Cardiac septum (tissue), 1 donor: ENCODE measurements around the gene FAM107A. TPM values are rescaled to one million over a fixed set of nuclear protein-coding genes. Genes with fewer than 3 reads are reported as not detected.
"Not testable (repeated sequence)": the region's sequence is repeated elsewhere in the genome, so short reads cannot be mapped to it uniquely, and the experiment has no call there.

Experiments used
- DNase-seq: peaks from one replicate; pipeline ENCODE4 v3.0.0-alpha.2; 2020; ENCODE audit warnings: low spot score
- intact Hi-C: fragments of 100-400 bp; cut with DNase I; formaldehyde crosslinking; loops from one replicate; pipeline ENCODE4 v1.14.0; 2022
- total RNA-seq: library from RNA; stranded (reverse); fragmentation: NEBNext Ultra II Directional; extraction: Animal tissue kit (Norgen Biotek cat#: 25700); gene quantifications from one replicate; pipeline ENCODE4 v1.2.1, GENCODE V29; 2021
- donor health status: DM: no; HTN: no; CAD: no.

Gene FAM107A
- total RNA-seq, 1 donor from 2014 or later, result 29.9 TPM

- intact Hi-C loops, result not testable (repeated sequence)
Measured at GRCh38 chr3:58527440-58527839, 49.8 kb downstream of the FAM107A start.

GRCh38 chr3:58526515-58526957 lies 50.7 kb downstream of the FAM107A start:
- intact Hi-C loops, result no loop called here
- no peak for DNase-seq

More at GRCh38 chr3:58527440-58527839, 49.8 kb downstream of the FAM107A start:
- DNase-seq, result not testable (repeated sequence)

GRCh38 chr3:58524326-58524888 lies 52.8 kb downstream of the FAM107A start:
- no peak for DNase-seq
- intact Hi-C loops, result no loop called here

GRCh38 chr3:58522759-58523425 lies 54.3 kb downstream of the FAM107A start:
- DNase-seq, result no peak
- intact Hi-C loops, result no loop called here

GRCh38 chr3:58521917-58522631 lies 55.1 kb downstream of the FAM107A start:
- DNase-seq, result no peak
- intact Hi-C loops, result no loop called here

GRCh38 chr3:58521336-58521670 lies 55.9 kb downstream of the FAM107A start:
- intact Hi-C loops, result no loop called here

GRCh38 chr3:58520403-58521335 lies 56.5 kb downstream of the FAM107A start:
- no peak for DNase-seq
- intact Hi-C loops, result no loop called here

More at GRCh38 chr3:58521336-58521670, 55.9 kb downstream of the FAM107A start:
- no peak for DNase-seq

- no peak for DNase-seq
- intact Hi-C loops, result no loop called here
Measured at GRCh38 chr3:58519668-58520402, 57.4 kb downstream of the FAM107A start.

- intact Hi-C loops, result no loop called here
- DNase-seq, result no peak
Measured at GRCh38 chr3:58518291-58518789, 58.9 kb downstream of the FAM107A start.

GRCh38 chr3:58514405-58514804 lies 62.8 kb downstream of the FAM107A start:
- DNase-seq, result no peak
- intact Hi-C loops, result no loop called here

Other genes with a start within 250 kb of the FAM107A start
- gene PXK, start 244.5 kb downstream of the FAM107A start, total RNA-seq, result 10.8 TPM
- 174 TPM for gene PDHB, start 143.6 kb downstream of the FAM107A start, total RNA-seq
- gene KCTD6, start 85.3 kb downstream of the FAM107A start, total RNA-seq, result 7.5 TPM
- 31.2 TPM for gene ACOX2, start 40.2 kb downstream of the FAM107A start, total RNA-seq
- not detected for gene FAM3D, start 89.4 kb upstream of the FAM107A start, total RNA-seq